ENCODE results near the gene TGFBR3.
"Not testable (repeated sequence)": the region's sequence is repeated elsewhere in the genome, so short reads cannot be mapped to it uniquely, and the experiment has no call there.

Gene TGFBR3

DNA sequence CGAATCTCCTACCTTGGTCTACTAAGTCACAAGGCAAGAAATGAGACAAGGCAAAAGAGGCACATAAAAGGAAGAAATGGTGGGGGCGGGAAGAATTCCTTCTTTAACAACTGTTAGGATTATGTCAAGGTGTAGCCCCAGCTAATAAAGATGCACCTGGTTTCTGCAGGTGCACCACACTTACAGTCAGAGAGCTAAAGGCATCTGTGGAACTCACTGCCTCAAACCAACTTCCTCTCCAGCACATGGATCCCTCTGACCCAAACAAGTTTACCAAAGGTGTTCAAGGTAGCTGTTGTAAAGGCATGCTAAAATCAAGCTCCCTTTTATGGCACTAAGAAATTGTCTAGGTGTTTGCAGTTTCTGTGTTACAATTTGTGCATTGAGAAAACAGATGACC is 38.1 kb downstream of the TGFBR3 start:
- H3K36me3 Mint-ChIP-seq (ENCODE audit: low read depth): peaks cover 5% of the 10 kb centered on the region
- no peak overlapping the region for H3K27ac Mint-ChIP-seq
- peaks cover 2% of the 10 kb centered on the region for H3K4me1 Mint-ChIP-seq (ENCODE audit: low read depth)
- peaks cover 14% of the 10 kb centered on the region for H3K9me3 Mint-ChIP-seq
- H3K27me3 Mint-ChIP-seq (ENCODE audit: low read depth): no peaks in the 10 kb centered on the region
- H3K4me3 Mint-ChIP-seq: no peak overlapping the region

DNA sequence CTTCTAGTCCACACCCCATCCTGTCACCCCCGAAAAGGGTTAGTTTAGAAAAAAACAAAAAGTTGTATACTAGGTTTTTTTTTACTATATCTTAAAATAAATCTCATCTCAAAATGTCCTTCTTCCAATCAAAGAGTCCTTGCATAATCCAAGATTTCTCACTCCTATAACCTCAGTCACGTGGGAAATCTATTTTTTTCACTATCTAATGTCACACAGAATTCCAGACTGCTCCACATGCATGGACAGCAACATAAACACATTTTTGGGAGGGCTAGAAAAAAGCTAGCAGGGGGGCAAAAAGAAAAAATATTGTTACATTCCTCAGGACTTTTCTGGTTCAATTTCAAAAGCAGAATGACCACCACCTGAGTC is 39.3 kb downstream of the TGFBR3 start:
- Mint-ChIP-seq H3K4me3 (no peak overlapping the region), H3K9me3 (peaks cover 14% of the 10 kb centered on the region), H3K27ac (no peak overlapping the region), H3K4me1 (ENCODE audit: low read depth) (peaks cover 13% of the 10 kb centered on the region), H3K36me3 (ENCODE audit: low read depth) (peaks cover 5% of the 10 kb centered on the region), H3K27me3 (ENCODE audit: low read depth) (no peaks in the 10 kb centered on the region)

- peaks cover 13% of the 10 kb centered on the region for H3K4me1 Mint-ChIP-seq (ENCODE audit: low read depth)
- H3K27me3 Mint-ChIP-seq (ENCODE audit: low read depth): no peaks in the 10 kb centered on the region
- peaks cover 5% of the 10 kb centered on the region for H3K36me3 Mint-ChIP-seq (ENCODE audit: low read depth)
- no peak overlapping the region for H3K4me3 Mint-ChIP-seq
- no peak overlapping the region for H3K27ac Mint-ChIP-seq
- H3K9me3 Mint-ChIP-seq: peaks cover 14% of the 10 kb centered on the region
Observed at GRCh38 chr1:91846007-91846638, 39.8 kb downstream of the TGFBR3 start.

DNA sequence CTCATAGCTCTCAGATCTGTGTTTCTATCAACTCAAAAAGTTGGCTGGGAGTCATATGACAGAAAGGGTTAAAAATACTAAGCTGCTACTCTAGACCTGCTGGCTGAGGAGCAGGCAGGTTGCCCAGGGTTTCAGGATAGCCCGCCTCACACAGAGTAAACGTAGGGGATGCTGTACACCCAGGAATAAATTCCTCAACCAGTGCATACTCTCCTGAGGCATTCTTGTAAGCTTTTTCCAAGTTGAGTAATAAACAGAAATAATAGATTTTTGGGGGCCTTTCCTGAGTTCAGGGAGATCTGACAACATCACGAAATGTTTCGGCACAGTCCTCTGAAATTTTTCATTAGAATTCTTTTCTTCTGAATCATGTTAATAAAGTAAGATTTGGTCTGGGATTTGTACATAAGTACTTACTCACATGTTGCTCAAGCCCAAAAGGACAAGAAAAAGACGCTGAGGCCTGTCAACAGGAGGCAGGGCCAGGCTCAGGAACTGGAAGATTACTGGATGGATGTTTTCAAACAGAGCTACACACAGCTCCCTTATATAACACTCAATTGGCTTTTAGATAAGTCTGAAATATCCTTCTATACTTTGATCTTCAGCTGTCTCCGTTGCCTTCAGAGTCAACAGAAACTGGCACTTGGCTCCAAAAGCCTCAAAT is 41.0 kb downstream of the TGFBR3 start:
- H3K36me3 Mint-ChIP-seq (ENCODE audit: low read depth): peaks cover 5% of the 10 kb centered on the region
- H3K4me3 Mint-ChIP-seq: no peak overlapping the region
- H3K27ac Mint-ChIP-seq: no peak overlapping the region
- no peaks in the 10 kb centered on the region for H3K27me3 Mint-ChIP-seq (ENCODE audit: low read depth)
- H3K4me1 Mint-ChIP-seq (ENCODE audit: low read depth): peaks cover 13% of the 10 kb centered on the region
- peaks cover 14% of the 10 kb centered on the region for H3K9me3 Mint-ChIP-seq

DNA sequence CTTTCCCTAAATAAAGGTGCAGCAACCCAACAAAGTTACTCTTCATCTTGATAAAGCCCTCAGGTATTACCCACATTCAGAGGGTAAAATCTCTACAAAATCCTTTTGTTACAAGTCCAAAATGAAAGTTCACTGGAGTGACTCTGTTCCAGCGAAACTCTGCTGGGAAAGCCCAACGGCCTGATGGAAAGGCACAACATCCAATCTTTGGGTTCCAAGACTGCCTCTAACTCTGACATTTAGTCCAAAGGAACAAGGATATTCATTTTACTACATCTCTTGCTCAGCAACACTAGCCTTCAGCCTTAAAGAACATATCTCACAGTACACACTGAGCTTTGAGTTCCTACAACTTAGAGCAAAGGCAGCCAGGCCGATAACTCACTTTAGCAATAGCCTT is 42.1 kb downstream of the TGFBR3 start:
- Mint-ChIP-seq H3K36me3 (ENCODE audit: low read depth) (peaks cover 5% of the 10 kb centered on the region), H3K27ac (no peak overlapping the region)

DNA sequence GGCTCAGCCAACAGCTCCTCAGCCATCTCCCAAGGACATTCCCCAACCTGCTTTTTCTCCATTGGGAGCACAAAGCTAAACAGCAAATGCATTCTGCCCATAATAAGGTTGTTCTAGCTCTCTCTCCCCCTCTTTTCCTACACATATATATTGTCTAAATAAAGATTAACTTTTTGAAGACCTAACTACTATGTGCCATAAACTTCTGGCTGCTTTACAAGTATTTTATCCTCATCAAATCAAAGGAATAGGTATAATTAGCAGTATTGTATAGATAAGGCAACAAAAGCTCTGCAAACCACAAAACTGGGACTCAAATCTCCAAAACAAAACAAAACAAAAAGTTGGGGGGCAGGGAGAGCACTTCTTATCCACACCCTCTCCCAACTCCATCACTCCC is 43.4 kb downstream of the TGFBR3 start:
- Mint-ChIP-seq H3K4me1 (ENCODE audit: low read depth) (peaks cover 11% of the 10 kb centered on the region), H3K9me3 (peaks cover 14% of the 10 kb centered on the region), H3K27me3 (ENCODE audit: low read depth) (peaks cover 11% of the 10 kb centered on the region), H3K36me3 (ENCODE audit: low read depth) (peaks cover 5% of the 10 kb centered on the region), H3K27ac (no peak overlapping the region), H3K4me3 (no peak overlapping the region)

More for the DNA sequence above, 42.1 kb downstream of the TGFBR3 start:
- peaks cover 14% of the 10 kb centered on the region for H3K9me3 Mint-ChIP-seq
- peaks cover 7% of the 10 kb centered on the region for H3K27me3 Mint-ChIP-seq (ENCODE audit: low read depth)
- peaks cover 13% of the 10 kb centered on the region for H3K4me1 Mint-ChIP-seq (ENCODE audit: low read depth)
- no peak overlapping the region for H3K4me3 Mint-ChIP-seq

DNA sequence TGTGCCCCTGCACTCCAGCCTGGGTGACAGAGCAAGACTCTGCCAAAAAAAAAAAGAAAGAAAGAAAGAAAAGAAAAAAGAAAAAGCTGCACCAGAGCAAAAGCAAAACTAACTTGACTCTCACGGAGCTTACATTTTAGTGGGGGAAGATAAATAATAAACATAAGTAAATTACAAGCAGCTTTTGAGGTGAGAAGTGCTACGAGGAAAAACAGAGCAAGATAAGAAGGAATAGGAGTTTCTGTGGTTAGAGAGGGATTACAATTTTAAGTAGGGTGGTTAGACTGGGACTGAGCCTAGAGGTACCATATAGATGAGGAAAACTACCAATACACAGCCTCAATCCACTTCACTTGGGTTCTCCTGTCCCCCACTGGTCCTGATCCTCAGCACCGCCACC is 43.9 kb downstream of the TGFBR3 start:
- H3K27ac Mint-ChIP-seq: no peak overlapping the region
- peaks cover 11% of the 10 kb centered on the region for H3K27me3 Mint-ChIP-seq (ENCODE audit: low read depth)
- H3K36me3 Mint-ChIP-seq (ENCODE audit: low read depth): peaks cover 5% of the 10 kb centered on the region
- peaks cover 11% of the 10 kb centered on the region for H3K4me1 Mint-ChIP-seq (ENCODE audit: low read depth)
- no peak overlapping the region for H3K4me3 Mint-ChIP-seq
- peaks cover 14% of the 10 kb centered on the region for H3K9me3 Mint-ChIP-seq

- peaks cover 12% of the 10 kb centered on the region for H3K27me3 Mint-ChIP-seq (ENCODE audit: low read depth)
Observed at GRCh38 chr1:91840276-91840675, 45.7 kb downstream of the TGFBR3 start.

DNA sequence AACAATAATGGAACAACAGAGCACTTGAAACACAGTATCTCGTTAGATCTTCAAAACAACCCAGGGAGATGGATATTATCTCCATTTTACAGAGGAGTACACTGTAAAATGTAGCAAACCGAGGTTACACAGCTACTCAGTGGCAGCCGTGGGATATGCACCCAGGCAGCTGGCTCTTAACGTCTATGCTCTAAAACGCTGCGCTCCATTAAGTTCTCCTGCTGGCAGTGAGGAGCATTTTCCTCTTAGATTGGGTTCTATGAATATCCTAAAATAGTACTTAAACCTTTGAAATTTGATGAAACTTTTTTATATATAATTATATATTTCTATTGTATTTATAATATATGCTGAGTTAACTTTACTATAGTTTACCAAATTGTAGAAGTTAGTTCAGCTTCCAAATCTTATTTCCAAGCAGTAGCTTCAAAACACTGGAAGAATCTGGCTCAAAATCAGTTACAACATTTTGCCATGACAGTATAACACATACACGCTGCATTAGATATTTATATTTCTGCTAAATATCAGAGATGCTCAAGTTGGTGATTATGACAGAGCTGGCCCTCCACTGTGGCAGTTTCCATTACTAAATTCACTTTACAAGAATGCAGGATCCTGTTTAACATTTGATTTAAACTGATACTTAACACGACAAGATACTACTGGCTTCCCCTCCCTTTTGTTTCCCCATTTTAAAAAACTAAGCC is 49.5 kb downstream of the TGFBR3 start:
- H3K4me1 Mint-ChIP-seq (ENCODE audit: low read depth): no peaks in the 10 kb centered on the region

More at GRCh38 chr1:91840276-91840675, 45.7 kb downstream of the TGFBR3 start:
- not testable (repeated sequence) for H3K27ac Mint-ChIP-seq; H3K4me3 Mint-ChIP-seq; H3K36me3 Mint-ChIP-seq (ENCODE audit: low read depth)
- Mint-ChIP-seq H3K9me3 (peaks cover 14% of the 10 kb centered on the region), H3K4me1 (ENCODE audit: low read depth) (peaks cover 11% of the 10 kb centered on the region)

GRCh38 chr1:91835087-91835521 is 50.8 kb downstream of the TGFBR3 start:
- Mint-ChIP-seq H3K27me3 (ENCODE audit: low read depth) (peaks cover 17% of the 10 kb centered on the region), H3K36me3 (ENCODE audit: low read depth) (no peaks in the 10 kb centered on the region), H3K4me3 (no peak overlapping the region), H3K27ac (no peak overlapping the region), H3K4me1 (ENCODE audit: low read depth) (peaks cover 6% of the 10 kb centered on the region), H3K9me3 (no peaks in the 10 kb centered on the region)

More for the DNA sequence above, 49.5 kb downstream of the TGFBR3 start:
- peaks cover 17% of the 10 kb centered on the region for H3K27me3 Mint-ChIP-seq (ENCODE audit: low read depth)
- no peak overlapping the region for H3K4me3 Mint-ChIP-seq
- no peak overlapping the region for H3K27ac Mint-ChIP-seq
- H3K9me3 Mint-ChIP-seq: no peaks in the 10 kb centered on the region
- H3K36me3 Mint-ChIP-seq (ENCODE audit: low read depth): no peaks in the 10 kb centered on the region

GRCh38 chr1:91834549-91834948 is 51.4 kb downstream of the TGFBR3 start:
- H3K27ac Mint-ChIP-seq; H3K4me1 Mint-ChIP-seq (ENCODE audit: low read depth); H3K9me3 Mint-ChIP-seq; H3K36me3 Mint-ChIP-seq (ENCODE audit: low read depth); H3K4me3 Mint-ChIP-seq: not testable (repeated sequence)
- peaks cover 17% of the 10 kb centered on the region for H3K27me3 Mint-ChIP-seq (ENCODE audit: low read depth)

DNA sequence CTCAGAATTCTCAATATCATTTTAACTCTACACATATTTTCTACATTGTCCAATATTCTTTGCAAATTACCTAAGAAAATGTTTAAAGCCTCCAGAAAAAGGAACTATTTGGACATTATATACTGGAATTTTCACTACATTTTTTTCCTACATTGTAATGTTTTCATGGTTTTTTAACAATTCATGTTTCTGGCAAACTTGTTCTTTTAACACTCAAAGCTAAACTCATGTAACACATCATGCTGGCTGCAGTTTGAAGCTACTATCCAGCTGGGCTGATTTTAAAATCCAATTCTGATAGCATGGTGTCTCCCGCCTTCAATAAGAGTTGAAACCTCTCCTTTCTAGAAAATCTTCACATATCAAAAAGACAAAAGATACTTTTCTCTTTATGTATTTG is 52.0 kb downstream of the TGFBR3 start:
- Mint-ChIP-seq H3K4me1 (ENCODE audit: low read depth) (peaks cover 6% of the 10 kb centered on the region), H3K9me3 (no peaks in the 10 kb centered on the region), H3K27ac (no peak overlapping the region), H3K36me3 (ENCODE audit: low read depth) (no peaks in the 10 kb centered on the region), H3K4me3 (no peak overlapping the region), H3K27me3 (ENCODE audit: low read depth) (peaks cover 11% of the 10 kb centered on the region)

GRCh38 chr1:91831132-91831930 is 54.6 kb downstream of the TGFBR3 start:
- peaks cover 10% of the 10 kb centered on the region for H3K4me1 Mint-ChIP-seq (ENCODE audit: low read depth)
- no peaks in the 10 kb centered on the region for H3K36me3 Mint-ChIP-seq (ENCODE audit: low read depth)
- peaks cover 6% of the 10 kb centered on the region for H3K27me3 Mint-ChIP-seq (ENCODE audit: low read depth)
- no peak overlapping the region for H3K4me3 Mint-ChIP-seq
- no peak overlapping the region for H3K27ac Mint-ChIP-seq
- no peaks in the 10 kb centered on the region for H3K9me3 Mint-ChIP-seq

Measured in T-helper 1 cell treated with Interleukin-12 subunit alpha and Interleukin-12 subunit beta and Interleukin-4 antibody, amounts not matched to agents 30 μg/mL and 1 μg/mL, for 36 hours (primary cell).